ENCODE measurements around the gene HSFX2.

The HSFX2 gene

DNA sequence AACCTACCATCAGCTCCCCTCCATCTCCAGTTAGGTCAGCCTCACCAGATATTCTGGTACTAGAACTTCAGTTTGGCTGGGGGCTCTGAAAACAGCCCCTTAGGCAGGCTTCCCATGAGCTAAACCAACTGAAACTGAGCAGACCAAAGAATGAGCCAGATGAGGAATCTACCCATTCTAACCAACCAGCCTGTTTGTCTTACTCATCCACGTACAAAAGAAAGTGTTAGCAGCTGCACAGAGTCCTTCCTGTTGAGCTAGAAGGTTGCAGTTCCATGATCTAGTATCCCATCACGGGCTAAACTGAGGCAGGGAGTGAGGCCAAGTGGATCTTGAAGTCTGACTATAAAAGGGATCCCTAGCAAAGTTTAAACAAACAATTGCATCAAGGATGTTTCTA is 25.3 kb downstream of the HSFX2 start:
- Histone ChIP-seq H3K4me2 (ENCODE audit: insufficient read depth, low read length) (no peak overlapping the region), H3K4me3 (ENCODE audit: low read depth in 1 of 2, low read length in 2 of 2) (no peak overlapping the region), H3K9me3 (ENCODE audit: insufficient read depth, low read length, severe bottlenecking) (no peaks in the 10 kb centered on the region), H3K27ac (ENCODE audit: low read length) (no peak overlapping the region), H3K27me3 (ENCODE audit: insufficient read depth, low read length, poor library complexity) (no peaks in the 10 kb centered on the region), H3K4me1 (ENCODE audit: insufficient read depth, low read length) (no peaks in the 10 kb centered on the region), H3K9ac (ENCODE audit: low read depth, low read length) (no peak overlapping the region), H2AFZ (ENCODE audit: low read depth, low read length) (no peak overlapping the region), H3K79me2 (ENCODE audit: insufficient read depth, low read length) (no peaks in the 10 kb centered on the region), H4K20me1 (ENCODE audit: insufficient read depth, low read length) (no peaks in the 10 kb centered on the region), H3K36me3 (ENCODE audit: insufficient read depth, low read length) (no peaks in the 10 kb centered on the region)
- DNase-seq, result no peak
- ATAC-seq (ENCODE audit: insufficient read depth, low read depth), result no peak
- TF ChIP-seq EZH2 (IDR thresholded peaks at IDR 0.05; ENCODE audit: borderline replicate concordance, low read depth, low read length, severe bottlenecking), result no peak
- TF ChIP-seq, protein P1, sequence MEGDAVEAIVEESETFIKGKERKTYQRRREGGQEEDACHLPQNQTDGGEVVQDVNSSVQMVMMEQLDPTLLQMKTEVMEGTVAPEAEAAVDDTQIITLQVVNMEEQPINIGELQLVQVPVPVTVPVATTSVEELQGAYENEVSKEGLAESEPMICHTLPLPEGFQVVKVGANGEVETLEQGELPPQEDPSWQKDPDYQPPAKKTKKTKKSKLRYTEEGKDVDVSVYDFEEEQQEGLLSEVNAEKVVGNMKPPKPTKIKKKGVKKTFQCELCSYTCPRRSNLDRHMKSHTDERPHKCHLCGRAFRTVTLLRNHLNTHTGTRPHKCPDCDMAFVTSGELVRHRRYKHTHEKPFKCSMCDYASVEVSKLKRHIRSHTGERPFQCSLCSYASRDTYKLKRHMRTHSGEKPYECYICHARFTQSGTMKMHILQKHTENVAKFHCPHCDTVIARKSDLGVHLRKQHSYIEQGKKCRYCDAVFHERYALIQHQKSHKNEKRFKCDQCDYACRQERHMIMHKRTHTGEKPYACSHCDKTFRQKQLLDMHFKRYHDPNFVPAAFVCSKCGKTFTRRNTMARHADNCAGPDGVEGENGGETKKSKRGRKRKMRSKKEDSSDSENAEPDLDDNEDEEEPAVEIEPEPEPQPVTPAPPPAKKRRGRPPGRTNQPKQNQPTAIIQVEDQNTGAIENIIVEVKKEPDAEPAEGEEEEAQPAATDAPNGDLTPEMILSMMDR (IDR thresholded peaks at IDR 0.05; ENCODE audit: borderline replicate concordance, extremely low read depth, low read length, poor library complexity, severe bottlenecking), result no peak

DNA sequence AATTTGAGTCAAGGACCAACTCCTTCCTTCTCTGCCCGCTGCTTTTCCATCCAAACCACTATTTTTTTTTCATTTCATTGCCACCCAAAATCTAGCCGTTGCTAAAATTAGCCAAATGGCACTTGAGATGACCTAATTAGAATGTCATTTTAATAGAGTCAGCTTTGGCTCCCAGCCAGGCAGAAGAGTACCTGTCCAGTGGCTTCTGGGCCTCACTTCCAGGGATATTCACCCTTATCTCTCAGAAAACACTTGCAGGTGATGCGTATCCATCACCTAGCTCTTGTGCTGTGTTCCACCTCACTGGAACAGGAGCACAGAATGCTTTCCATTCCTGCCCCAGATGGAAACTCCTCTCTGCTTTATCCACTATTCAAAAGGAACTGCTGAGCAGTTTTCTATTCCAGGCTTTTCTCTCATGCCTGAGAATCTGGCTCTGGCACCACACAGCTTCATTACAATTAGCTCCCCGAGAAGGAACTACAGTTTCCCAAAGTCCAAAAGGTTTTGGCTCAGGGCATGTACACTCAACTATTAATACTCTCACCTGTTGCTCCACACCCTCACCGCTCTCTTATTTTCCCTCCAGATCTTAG is 26.3 kb downstream of the HSFX2 start:
- Histone ChIP-seq H3K27me3 (ENCODE audit: insufficient read depth, low read length, poor library complexity) (no peaks in the 10 kb centered on the region), H3K79me2 (ENCODE audit: insufficient read depth, low read length) (no peaks in the 10 kb centered on the region), H4K20me1 (ENCODE audit: insufficient read depth, low read length) (no peaks in the 10 kb centered on the region), H3K27ac (ENCODE audit: low read length) (no peak overlapping the region), H3K4me1 (ENCODE audit: insufficient read depth, low read length) (no peaks in the 10 kb centered on the region), H3K4me2 (ENCODE audit: insufficient read depth, low read length) (no peak overlapping the region), H3K9ac (ENCODE audit: low read depth, low read length) (no peak overlapping the region), H3K4me3 (ENCODE audit: low read depth in 1 of 2, low read length in 2 of 2) (no peak overlapping the region), H3K9me3 (ENCODE audit: insufficient read depth, low read length, severe bottlenecking) (no peaks in the 10 kb centered on the region), H2AFZ (ENCODE audit: low read depth, low read length) (no peak overlapping the region), H3K36me3 (ENCODE audit: insufficient read depth, low read length) (no peaks in the 10 kb centered on the region)
- TF ChIP-seq EZH2 (IDR thresholded peaks at IDR 0.05; ENCODE audit: borderline replicate concordance, low read depth, low read length, severe bottlenecking), result no peak
- TF ChIP-seq, protein P1 (IDR thresholded peaks at IDR 0.05; ENCODE audit: borderline replicate concordance, extremely low read depth, low read length, poor library complexity, severe bottlenecking), result no peak
- no peak for DNase-seq
- ATAC-seq (ENCODE audit: insufficient read depth, low read depth), result no peak

DNA sequence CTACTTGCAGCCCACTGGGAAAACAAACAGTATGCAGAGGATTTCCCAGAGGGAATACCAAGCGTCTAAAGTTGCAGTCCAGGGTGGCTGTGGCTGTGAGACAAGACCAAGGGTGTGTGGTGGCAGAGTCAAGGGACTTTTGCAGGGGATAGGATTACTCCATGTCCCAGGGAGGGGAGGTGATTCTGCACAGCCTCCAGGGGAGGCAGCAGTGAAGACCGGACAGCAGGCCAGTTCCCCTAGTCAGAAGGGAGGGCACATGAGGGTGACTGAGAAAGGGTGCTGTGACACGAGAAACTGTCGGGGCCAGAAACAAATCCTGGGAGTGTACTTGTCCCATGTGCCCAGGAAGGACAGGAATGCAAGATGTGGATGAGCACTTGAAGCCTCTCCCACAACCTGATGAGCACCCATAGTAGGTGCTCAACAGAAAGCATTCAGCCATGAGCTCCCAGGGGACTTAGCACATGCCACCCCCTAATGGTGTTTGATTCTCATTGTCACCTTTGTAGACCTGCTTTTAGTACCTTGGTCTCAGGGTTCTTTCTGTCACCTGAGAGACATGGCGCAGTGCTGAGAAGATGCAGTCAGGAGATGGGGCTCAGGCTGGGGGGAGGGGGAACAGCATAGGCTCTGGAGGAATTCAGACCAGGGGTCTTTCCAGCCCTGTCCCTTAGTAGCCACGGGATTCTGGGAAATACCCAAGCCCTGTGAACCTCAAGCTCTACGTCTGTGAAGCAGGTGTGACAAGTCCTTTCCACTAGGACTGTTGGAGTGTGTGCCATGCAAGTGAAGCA is 27.3 kb downstream of the HSFX2 start:
- Histone ChIP-seq H3K36me3 (ENCODE audit: insufficient read depth, low read length) (no peaks in the 10 kb centered on the region), H3K9ac (ENCODE audit: low read depth, low read length) (no peak overlapping the region), H4K20me1 (ENCODE audit: insufficient read depth, low read length) (no peaks in the 10 kb centered on the region), H3K27me3 (ENCODE audit: insufficient read depth, low read length, poor library complexity) (no peaks in the 10 kb centered on the region), H3K9me3 (ENCODE audit: insufficient read depth, low read length, severe bottlenecking) (no peaks in the 10 kb centered on the region), H2AFZ (ENCODE audit: low read depth, low read length) (no peak overlapping the region), H3K79me2 (ENCODE audit: insufficient read depth, low read length) (no peaks in the 10 kb centered on the region), H3K4me3 (ENCODE audit: low read depth in 1 of 2, low read length in 2 of 2) (no peak overlapping the region), H3K4me1 (ENCODE audit: insufficient read depth, low read length) (no peaks in the 10 kb centered on the region), H3K27ac (ENCODE audit: low read length) (no peak overlapping the region), H3K4me2 (ENCODE audit: insufficient read depth, low read length) (no peak overlapping the region)
- ATAC-seq (ENCODE audit: insufficient read depth, low read depth) (no peak), DNase-seq (no peak)
- TF ChIP-seq EZH2 (IDR thresholded peaks at IDR 0.05; ENCODE audit: borderline replicate concordance, low read depth, low read length, severe bottlenecking), result no peak
- TF ChIP-seq, protein P1 (IDR thresholded peaks at IDR 0.05; ENCODE audit: borderline replicate concordance, extremely low read depth, low read length, poor library complexity, severe bottlenecking), result no peak
